ENCODE measurements around the gene PARP14. TPM values are rescaled to one million over a fixed set of nuclear protein-coding genes. Genes with fewer than 3 reads are reported as not detected.
A peak's percentile ranks its signal among the peaks of the same experiment; 100 is the strongest.

The PARP14 gene
- total and polyA plus RNA-seq, 2 donors (not counting 3 experiments of a cell fraction or from before 2014, with no cell fraction given), result 19.7 to 41.5 TPM

DNA sequence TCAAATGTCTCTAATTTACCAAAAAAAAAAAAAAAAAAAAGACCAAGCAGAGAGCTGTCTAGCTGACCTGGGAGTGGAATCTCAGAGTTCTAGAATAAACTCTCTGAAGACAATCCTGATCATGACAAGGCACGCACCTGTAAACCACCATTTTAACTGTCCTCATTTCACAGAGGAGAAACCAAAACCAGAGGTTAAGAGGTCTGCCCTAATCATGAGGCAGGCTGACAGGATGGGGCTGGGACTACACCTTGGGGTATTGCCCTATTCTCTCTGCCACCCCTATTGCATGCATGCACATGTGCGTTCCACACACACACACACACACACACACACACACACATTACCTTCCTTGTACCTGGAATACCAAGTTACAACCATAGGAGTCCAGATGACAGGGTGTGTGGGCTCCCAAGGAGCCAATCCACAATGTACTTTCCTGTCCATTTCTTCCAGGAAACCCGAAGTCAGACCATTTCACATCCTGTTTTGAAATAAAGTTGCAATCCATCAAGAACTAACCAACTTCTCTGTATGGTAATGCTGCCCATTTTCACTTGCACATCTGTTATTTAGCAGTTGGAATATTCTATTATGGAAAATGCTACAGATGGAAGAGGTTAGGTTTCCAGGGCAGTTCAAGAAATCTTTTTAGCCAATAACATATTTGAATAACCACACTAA lies 78.4 kb downstream of the PARP14 start:
- ChIA-PET CTCF (interaction anchor here (0.6 to 1.7 kb wide), 3 partner anchors 10 to 499 kb away, joined by 3 to 4 read pairs (median 3); no protein-coding TSS in a partner anchor), POLR2A (no interaction called here)
- Histone ChIP-seq H3K36me3 (ENCODE audit: control insufficient read depth in 2 of 2, extremely low read depth in 1 of 2, insufficient read depth in 2 of 2, low read length in 2 of 2) (no peaks in the 10 kb centered on the region), H3K27ac (ENCODE audit: insufficient read depth, low read depth, low read length) (no peak overlapping the region), H3K9me3 (replicated peaks; ENCODE audit: control insufficient read depth, insufficient read depth, low read length) (no peaks in the 10 kb centered on the region), H3K79me2 (ENCODE audit: control insufficient read depth, insufficient read depth, low read length) (no peaks in the 10 kb centered on the region), H3K4me1 (ENCODE audit: control insufficient read depth, extremely low read depth, insufficient read depth, low read length) (no peaks in the 10 kb centered on the region), H4K20me1 (replicated peaks; ENCODE audit: control insufficient read depth, extremely low read depth, insufficient read depth, low read length) (no peaks in the 10 kb centered on the region), H3K4me3 (replicated peaks in 1 of 3; ENCODE audit: insufficient read depth in 1 of 3, low read depth in 1 of 3, low read length in 3 of 3) (no peak overlapping the region), H2AFZ (ENCODE audit: low read depth, low read length) (no peak overlapping the region), H3K27me3 (ENCODE audit: control insufficient read depth in 2 of 2, insufficient read depth in 2 of 2, low read length in 2 of 2) (no peaks in the 10 kb centered on the region), H3K4me2 (ENCODE audit: insufficient read depth, low read length) (no peak overlapping the region), H3K9ac (replicated peaks; ENCODE audit: extremely low read depth, insufficient read depth, low read length) (no peak overlapping the region), H3K9me1 (replicated peaks; ENCODE audit: control insufficient read depth, extremely low read depth, insufficient read depth, low read length) (no peaks in the 10 kb centered on the region)
- dilution Hi-C loops (cut with MboI; ENCODE audit: extremely low pct_ligation_motif_present, low sequenced_read_pairs) (no loop called here), intact Hi-C loops (cut with micrococcal nuclease) (loop anchor here (10.0 kb wide), 1 partner anchor 496 kb away; no protein-coding TSS in a partner anchor)
- no TSS peak for BruUV-seq (replicated peaks)
- TF ChIP-seq MYC (IDR thresholded peaks at IDR 0.05; ENCODE audit: low read depth, low read length) (no peak), EZH2 (IDR thresholded peaks at IDR 0.05; ENCODE audit: borderline replicate concordance, low read depth, low read length, severe bottlenecking) (no peak), POLR2AphosphoS5 (IDR thresholded peaks at IDR 0.05; ENCODE audit: insufficient read depth, low read depth, low read length) (no peak), JUN (IDR thresholded peaks at IDR 0.05; ENCODE audit: borderline replicate concordance, insufficient read depth, insufficient read length, low read depth) (no peak), POLR2A (IDR thresholded peaks at IDR 0.05; ENCODE audit: low read depth, low read length) (no peak)
- TF ChIP-seq, protein P1, sequence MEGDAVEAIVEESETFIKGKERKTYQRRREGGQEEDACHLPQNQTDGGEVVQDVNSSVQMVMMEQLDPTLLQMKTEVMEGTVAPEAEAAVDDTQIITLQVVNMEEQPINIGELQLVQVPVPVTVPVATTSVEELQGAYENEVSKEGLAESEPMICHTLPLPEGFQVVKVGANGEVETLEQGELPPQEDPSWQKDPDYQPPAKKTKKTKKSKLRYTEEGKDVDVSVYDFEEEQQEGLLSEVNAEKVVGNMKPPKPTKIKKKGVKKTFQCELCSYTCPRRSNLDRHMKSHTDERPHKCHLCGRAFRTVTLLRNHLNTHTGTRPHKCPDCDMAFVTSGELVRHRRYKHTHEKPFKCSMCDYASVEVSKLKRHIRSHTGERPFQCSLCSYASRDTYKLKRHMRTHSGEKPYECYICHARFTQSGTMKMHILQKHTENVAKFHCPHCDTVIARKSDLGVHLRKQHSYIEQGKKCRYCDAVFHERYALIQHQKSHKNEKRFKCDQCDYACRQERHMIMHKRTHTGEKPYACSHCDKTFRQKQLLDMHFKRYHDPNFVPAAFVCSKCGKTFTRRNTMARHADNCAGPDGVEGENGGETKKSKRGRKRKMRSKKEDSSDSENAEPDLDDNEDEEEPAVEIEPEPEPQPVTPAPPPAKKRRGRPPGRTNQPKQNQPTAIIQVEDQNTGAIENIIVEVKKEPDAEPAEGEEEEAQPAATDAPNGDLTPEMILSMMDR (IDR thresholded peaks at IDR 0.05; ENCODE audit: extremely low read depth in 1 of 2, insufficient read depth in 1 of 2, low read depth in 1 of 2, low read length in 2 of 2), result no peak
- TF ChIP-seq, protein P2, sequence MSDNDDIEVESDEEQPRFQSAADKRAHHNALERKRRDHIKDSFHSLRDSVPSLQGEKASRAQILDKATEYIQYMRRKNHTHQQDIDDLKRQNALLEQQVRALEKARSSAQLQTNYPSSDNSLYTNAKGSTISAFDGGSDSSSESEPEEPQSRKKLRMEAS (IDR thresholded peaks at IDR 0.05; ENCODE audit: insufficient read depth, insufficient read length), result no peak
- FAIRE-seq, result peak; percentile 55
- DNase-seq (ENCODE audit: low read depth, low spot score), result peak; percentile 31

Data from endothelial cell of umbilical vein (primary cell).